Measurements from ENCODE around the gene KDELR3. TPM values are rescaled to one million over a fixed set of nuclear protein-coding genes. Genes with fewer than 3 reads are reported as not detected.

Gene KDELR3
- total and polyA plus RNA-seq, 4 donors = 4.4 to 16.4 (median 8.8) TPM

- peaks cover 0 to 5% (median 0%) of the 10 kb centered on the region in 5 donors for H3K4me1 ChIP-seq (ENCODE audit: control insufficient read depth in 5 of 5, insufficient read depth in 5 of 5, low read length in 5 of 5)
- H3K27ac ChIP-seq (ENCODE audit: low read depth in 1 of 2, low read length in 1 of 2) = peak overlapping the region in 1 of 2 donors; percentile 85
- no peak overlapping the region for H3K9ac ChIP-seq (ENCODE audit: insufficient read depth in 1 of 2, low read length in 2 of 2)
- no peaks in the 10 kb centered on the region for H3K36me3 ChIP-seq (ENCODE audit: control insufficient read depth in 4 of 4, insufficient read depth in 4 of 4, low read length in 4 of 4)
- H3K9me3 ChIP-seq (ENCODE audit: control insufficient read depth in 4 of 4, insufficient read depth in 3 of 4, low read length in 3 of 4) = peaks cover 0 to 3% (median 0%) of the 10 kb centered on the region in 4 donors
- ATAC-seq (ENCODE audit: insufficient read depth, low FRiP score) (no peak), DNase-seq (no peak)
- WGBS, 2 donors = 52 to 63% methylated on average over 11 of the region's 11 CpGs
- H3K27me3 ChIP-seq (ENCODE audit: control insufficient read depth in 3 of 3, insufficient read depth in 3 of 3, low read length in 2 of 3) = peaks cover 0 to 40% (median 22%) of the 10 kb centered on the region in 3 donors
- no peak for TF ChIP-seq CTCF (IDR thresholded peaks at IDR 0.05; ENCODE audit: control extremely low read depth, extremely low read depth)
- no peak overlapping the region for H3K4me3 ChIP-seq
Measured at GRCh38 chr22:38450234-38450797, 17.6 kb upstream of the KDELR3 start.

GRCh38 chr22:38451404-38451803 lies 16.5 kb upstream of the KDELR3 start:
- no peak for TF ChIP-seq CTCF (IDR thresholded peaks at IDR 0.05; ENCODE audit: control extremely low read depth, extremely low read depth)

GRCh38 chr22:38451864-38452263 lies 16.0 kb upstream of the KDELR3 start:
- no peak overlapping the region for H3K4me3 ChIP-seq
- no peak for ATAC-seq (ENCODE audit: insufficient read depth, low FRiP score)
- TF ChIP-seq CTCF (IDR thresholded peaks at IDR 0.05; ENCODE audit: control extremely low read depth, extremely low read depth) = no peak
- no peak for DNase-seq
- peaks cover 0 to 48% (median 29%) of the 10 kb centered on the region in 3 donors for H3K27me3 ChIP-seq (ENCODE audit: control insufficient read depth in 3 of 3, insufficient read depth in 3 of 3, low read length in 2 of 3)
- peak overlapping the region in 1 of 2 donors; percentile 85 for H3K27ac ChIP-seq (ENCODE audit: low read depth in 1 of 2, low read length in 1 of 2)
- peak overlapping the region in 1 of 2 donors; percentile 9 for H3K9ac ChIP-seq (ENCODE audit: insufficient read depth in 1 of 2, low read length in 2 of 2)
- H3K9me3 ChIP-seq (ENCODE audit: control insufficient read depth in 4 of 4, insufficient read depth in 3 of 4, low read length in 3 of 4) = peaks cover 0 to 3% (median 0%) of the 10 kb centered on the region in 4 donors
- 64 to 82% methylated on average over 4 of the region's 4 CpGs for WGBS, 2 donors
- no peaks in the 10 kb centered on the region for H3K36me3 ChIP-seq (ENCODE audit: control insufficient read depth in 4 of 4, insufficient read depth in 4 of 4, low read length in 4 of 4)
- peaks cover 0 to 5% (median 3%) of the 10 kb centered on the region in 5 donors for H3K4me1 ChIP-seq (ENCODE audit: control insufficient read depth in 5 of 5, insufficient read depth in 5 of 5, low read length in 5 of 5)

More at GRCh38 chr22:38451404-38451803, 16.5 kb upstream of the KDELR3 start:
- H3K27me3 ChIP-seq (ENCODE audit: control insufficient read depth in 3 of 3, insufficient read depth in 3 of 3, low read length in 2 of 3) = peaks cover 0 to 44% (median 26%) of the 10 kb centered on the region in 3 donors
- no peak for ATAC-seq (ENCODE audit: insufficient read depth, low FRiP score)
- H3K4me3 ChIP-seq = no peak overlapping the region
- WGBS, 2 donors = 89 to 96% methylated on average over 2 of the region's 2 CpGs
- DNase-seq = no peak
- peaks cover 0 to 3% (median 0%) of the 10 kb centered on the region in 4 donors for H3K9me3 ChIP-seq (ENCODE audit: control insufficient read depth in 4 of 4, insufficient read depth in 3 of 4, low read length in 3 of 4)
- H3K27ac ChIP-seq (ENCODE audit: low read depth in 1 of 2, low read length in 1 of 2) = peak overlapping the region in 1 of 2 donors; percentile 85
- H3K4me1 ChIP-seq (ENCODE audit: control insufficient read depth in 5 of 5, insufficient read depth in 5 of 5, low read length in 5 of 5) = peaks cover 0 to 5% (median 3%) of the 10 kb centered on the region in 5 donors
- H3K36me3 ChIP-seq (ENCODE audit: control insufficient read depth in 4 of 4, insufficient read depth in 4 of 4, low read length in 4 of 4) = no peaks in the 10 kb centered on the region
- no peak overlapping the region for H3K9ac ChIP-seq (ENCODE audit: insufficient read depth in 1 of 2, low read length in 2 of 2)

All from lung (tissue), 12 donors.